GDM1 (cell line): Measurements from ENCODE around the gene KSR1.

Source experiments
- DNase-seq: peaks from one replicate; lab custom pipeline; 2025; lab: John Stamatoyannopoulos, UW

KSR1 gene

GRCh38 chr17:27550974-27551505 is 94.8 kb downstream of the KSR1 start:
- no peak for DNase-seq

GRCh38 chr17:27551701-27552248 is 95.5 kb downstream of the KSR1 start:
- DNase-seq = no peak

GRCh38 chr17:27552276-27552732 is 96.1 kb downstream of the KSR1 start:
- no peak for DNase-seq

GRCh38 chr17:27553019-27553511 is 96.8 kb downstream of the KSR1 start:
- DNase-seq = no peak

- no peak for DNase-seq
Observed at GRCh38 chr17:27554152-27554551, 97.9 kb downstream of the KSR1 start.

GRCh38 chr17:27554911-27555310 is 98.7 kb downstream of the KSR1 start:
- DNase-seq = no peak

GRCh38 chr17:27555339-27555738 is 99.1 kb downstream of the KSR1 start:
- no peak for DNase-seq

- DNase-seq = no peak
Observed at GRCh38 chr17:27558341-27558740, 102.1 kb downstream of the KSR1 start.

- no peak for DNase-seq
Observed at GRCh38 chr17:27558842-27559505, 102.7 kb downstream of the KSR1 start.

- DNase-seq = no peak
Observed at GRCh38 chr17:27559506-27560481, 103.5 kb downstream of the KSR1 start.

GRCh38 chr17:27560668-27561067 is 104.4 kb downstream of the KSR1 start:
- no peak for DNase-seq

GRCh38 chr17:27562777-27563455 is 106.7 kb downstream of the KSR1 start:
- DNase-seq = no peak

GRCh38 chr17:27563532-27563931 is 107.3 kb downstream of the KSR1 start:
- no peak for DNase-seq

- DNase-seq = no peak
Observed at GRCh38 chr17:27564463-27564862, 108.2 kb downstream of the KSR1 start.

GRCh38 chr17:27565874-27566670 is 109.8 kb downstream of the KSR1 start:
- DNase-seq = no peak

GRCh38 chr17:27566671-27567562 is 110.7 kb downstream of the KSR1 start:
- DNase-seq = peak; percentile 16

GRCh38 chr17:27567563-27567859 is 111.3 kb downstream of the KSR1 start:
- no peak for DNase-seq

GRCh38 chr17:27568216-27568615 is 112.0 kb downstream of the KSR1 start:
- no peak for DNase-seq

- DNase-seq = no peak
Observed at GRCh38 chr17:27568811-27569210, 112.6 kb downstream of the KSR1 start.

- DNase-seq = peak; percentile 12
Observed at GRCh38 chr17:27569257-27569722, 113.0 kb downstream of the KSR1 start.
